ENCODE results near the gene ECEL1. TPM values are rescaled to one million over a fixed set of nuclear protein-coding genes. Genes with fewer than 3 reads are reported as not detected.

The ECEL1 gene
- total and polyA plus RNA-seq, 9 of the 15 experiments (the other 6 are each of a cell fraction or from before 2014, with no cell fraction given): 0.09 TPM; not detected in 8

DNA sequence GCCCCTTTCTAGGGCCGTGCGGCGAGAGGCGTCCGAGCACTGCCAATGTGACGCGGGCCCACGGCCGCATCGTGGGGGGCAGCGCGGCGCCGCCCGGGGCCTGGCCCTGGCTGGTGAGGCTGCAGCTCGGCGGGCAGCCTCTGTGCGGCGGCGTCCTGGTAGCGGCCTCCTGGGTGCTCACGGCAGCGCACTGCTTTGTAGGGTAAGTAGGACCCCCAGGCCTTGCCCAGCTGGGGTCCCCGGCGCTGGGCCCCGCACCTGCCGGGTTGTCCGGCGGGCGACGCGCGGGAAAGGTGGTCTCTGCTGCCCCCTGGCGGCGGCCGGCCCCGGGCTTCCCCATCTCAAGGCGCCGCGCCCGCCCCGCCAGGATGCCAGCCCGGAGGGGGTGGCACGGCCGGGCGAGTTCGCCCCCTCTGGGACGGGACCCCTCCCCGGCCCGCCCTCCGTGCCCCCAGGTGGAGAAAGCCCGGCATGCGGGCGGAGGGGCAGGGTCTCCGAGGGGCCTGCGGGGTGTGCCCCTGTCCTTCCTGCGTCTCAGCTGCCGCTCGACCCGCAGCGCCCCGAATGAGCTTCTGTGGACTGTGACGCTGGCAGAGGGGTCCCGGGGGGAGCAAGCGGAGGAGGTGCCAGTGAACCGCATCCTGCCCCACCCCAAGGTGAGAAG, 34.5 kb upstream of the ECEL1 start (continued):
- TF ChIP-seq, protein P1, sequence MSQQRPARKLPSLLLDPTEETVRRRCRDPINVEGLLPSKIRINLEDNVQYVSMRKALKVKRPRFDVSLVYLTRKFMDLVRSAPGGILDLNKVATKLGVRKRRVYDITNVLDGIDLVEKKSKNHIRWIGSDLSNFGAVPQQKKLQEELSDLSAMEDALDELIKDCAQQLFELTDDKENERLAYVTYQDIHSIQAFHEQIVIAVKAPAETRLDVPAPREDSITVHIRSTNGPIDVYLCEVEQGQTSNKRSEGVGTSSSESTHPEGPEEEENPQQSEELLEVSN (IDR thresholded peaks at IDR 0.05; ENCODE audit: borderline replicate concordance in 1 of 2, extremely low read depth in 1 of 2, insufficient read depth in 1 of 2, insufficient read length in 1 of 2, low read depth in 1 of 2, low read length in 1 of 2, poor library complexity in 1 of 2, severe bottlenecking in 1 of 2): peak in 1 of 2 experiments; percentile 17
- TF ChIP-seq ZNF253 (CRISPR knock-in tag; conservative IDR thresholded peaks at IDR 0.05) (no peak), DNMT1 (IDR thresholded peaks at IDR 0.05) (no peak), SMC3 (conservative IDR thresholded peaks at IDR 0.05; ENCODE audit: insufficient read depth, low read depth, low read length) (0 out of 2 replicates have a peak, but pooled peaks have one; percentile 20), BCOR (IDR thresholded peaks at IDR 0.05) (no peak)

DNA sequence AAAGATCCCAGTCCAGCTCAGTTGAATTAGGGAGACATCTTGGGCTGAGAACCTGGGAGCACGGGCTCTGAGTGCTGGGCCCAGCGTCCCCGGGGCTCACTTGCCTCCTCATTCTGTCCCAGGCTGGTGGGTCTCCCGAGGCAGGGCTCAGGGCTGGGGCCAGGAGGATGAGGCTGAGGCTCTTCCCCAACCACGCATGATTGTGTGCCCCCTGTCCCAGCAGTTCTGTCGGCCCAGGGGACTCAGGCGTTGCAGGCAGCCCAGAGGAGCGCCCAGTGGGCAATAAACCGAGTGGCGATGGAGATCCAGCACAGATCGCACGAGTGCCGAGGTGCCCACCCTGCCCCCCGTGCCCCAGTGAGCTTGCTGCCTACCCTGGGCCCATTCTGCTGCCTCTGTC, 33.5 kb upstream of the ECEL1 start:
- H3K9me1 ChIP-seq (ENCODE audit: control insufficient read depth, insufficient read depth, low read length): no peaks in the 10 kb centered on the region
- ATAC-seq (no peak), FAIRE-seq (no peak), DNase-seq (ENCODE audit: extremely low read depth in 1 of 4, low spot score in 3 of 4) (no peak)
- intact Hi-C loops (cut with micrococcal nuclease) (loop anchor here (5.0 kb wide), 3 partner anchors 74 to 284 kb away; no protein-coding TSS in a partner anchor), in situ Hi-C loops (cut with MboI) (no loop called here)
- H3K4me1 ChIP-seq (replicated peaks in 1 of 2; ENCODE audit: control insufficient read depth in 2 of 2, insufficient read depth in 2 of 2, low read length in 2 of 2): peaks cover 0 to 27% of the 10 kb centered on the region in 2 experiments; a peak in 2 of 5 replicates
- TF ChIP-seq ILF3 (IDR thresholded peaks at IDR 0.05; ENCODE audit: borderline replicate concordance) (no peak), EZH2 (IDR thresholded peaks at IDR 0.05; ENCODE audit: borderline replicate concordance, low read depth, low read length) (no peak), FOXA3 (CRISPR knock-in tag; conservative IDR thresholded peaks at IDR 0.05 in 1 of 2, IDR thresholded peaks at IDR 0.05 in 1 of 2) (no peak), SMARCA5 (IDR thresholded peaks at IDR 0.05) (no peak), FOXJ2 (tag; IDR thresholded peaks at IDR 0.05) (no peak), ZNF184 (CRISPR knock-in tag; IDR thresholded peaks at IDR 0.05) (no peak), PHB (CRISPR knock-in tag; IDR thresholded peaks at IDR 0.05) (no peak), HDAC1 (IDR thresholded peaks at IDR 0.05) (no peak)
- TF ChIP-seq, protein P2, sequence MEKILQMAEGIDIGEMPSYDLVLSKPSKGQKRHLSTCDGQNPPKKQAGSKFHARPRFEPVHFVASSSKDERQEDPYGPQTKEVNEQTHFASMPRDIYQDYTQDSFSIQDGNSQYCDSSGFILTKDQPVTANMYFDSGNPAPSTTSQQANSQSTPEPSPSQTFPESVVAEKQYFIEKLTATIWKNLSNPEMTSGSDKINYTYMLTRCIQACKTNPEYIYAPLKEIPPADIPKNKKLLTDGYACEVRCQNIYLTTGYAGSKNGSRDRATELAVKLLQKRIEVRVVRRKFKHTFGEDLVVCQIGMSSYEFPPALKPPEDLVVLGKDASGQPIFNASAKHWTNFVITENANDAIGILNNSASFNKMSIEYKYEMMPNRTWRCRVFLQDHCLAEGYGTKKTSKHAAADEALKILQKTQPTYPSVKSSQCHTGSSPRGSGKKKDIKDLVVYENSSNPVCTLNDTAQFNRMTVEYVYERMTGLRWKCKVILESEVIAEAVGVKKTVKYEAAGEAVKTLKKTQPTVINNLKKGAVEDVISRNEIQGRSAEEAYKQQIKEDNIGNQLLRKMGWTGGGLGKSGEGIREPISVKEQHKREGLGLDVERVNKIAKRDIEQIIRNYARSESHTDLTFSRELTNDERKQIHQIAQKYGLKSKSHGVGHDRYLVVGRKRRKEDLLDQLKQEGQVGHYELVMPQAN (IDR thresholded peaks at IDR 0.05; ENCODE audit: borderline replicate concordance): no peak
- BruUV-seq (replicated peaks): no TSS peak
- no peaks in the 10 kb centered on the region for H3K36me3 ChIP-seq (ENCODE audit: control insufficient read depth, insufficient read depth, low read length)
- H3K79me2 ChIP-seq (ENCODE audit: control insufficient read depth, insufficient read depth, low read length): no peaks in the 10 kb centered on the region
- peaks cover 0 to 51% of the 10 kb centered on the region in 2 experiments; a peak in 3 of 5 replicates for H3K27me3 ChIP-seq (ENCODE audit: control insufficient read depth in 2 of 2, insufficient read depth in 2 of 2, low read length in 2 of 2)
- no peak overlapping the region for H3K9ac ChIP-seq (ENCODE audit: insufficient read depth in 1 of 2, low read depth in 2 of 2, low read length in 2 of 2)
- no peak overlapping the region for H3K4me3 ChIP-seq
- no peaks in the 10 kb centered on the region for H4K20me1 ChIP-seq (replicated peaks; ENCODE audit: control insufficient read depth, insufficient read depth, low read length)
- WGBS (ENCODE audit: insufficient coverage, low coverage, missing lambda C conversion rate): 6% methylated on average over 9 of the region's 14 CpGs
- ChIA-PET POLR2A (no interaction called here), CTCF (ENCODE audit: low intra/inter-chr PET ratio) (no interaction called here)
- no peak overlapping the region for H3K27ac ChIP-seq (ENCODE audit: extremely low read depth, low read depth, low read length)
- H2AFZ ChIP-seq (ENCODE audit: low read depth, low read length): no peak overlapping the region
- no peak overlapping the region for H3K4me2 ChIP-seq (ENCODE audit: insufficient read depth, low read length)
- no peaks in the 10 kb centered on the region for H3K9me3 ChIP-seq (replicated peaks; ENCODE audit: control insufficient read depth, insufficient read depth, low read depth, low read length)
